Skeletal muscle satellite cell (primary cell): ENCODE data around the gene IRGC.

ENCODE experiments used
- H3K27me3 ChIP-seq: 2 replicates; pipeline ENCODE4 v1.7.0; 2013; ENCODE audit warnings: low read length; ENCODE audit not compliant: control insufficient read depth, insufficient read depth
- H3K36me3 ChIP-seq: 2 replicates; pipeline ENCODE4 v1.7.0; 2013; ENCODE audit warnings: mild to moderate bottlenecking, control low read depth, low read length; ENCODE audit not compliant: insufficient read depth
- H3K4me1 ChIP-seq: 2 replicates; pipeline ENCODE4 v1.7.0; 2013; ENCODE audit warnings: low read length; ENCODE audit not compliant: control insufficient read depth, insufficient read depth
- H3K4me2 ChIP-seq: 2 replicates; pipeline ENCODE4 v1.7.0; 2013; ENCODE audit warnings: mild to moderate bottlenecking, low read length
- H3K4me3 ChIP-seq: 2 replicates; pipeline ENCODE4 v1.7.0; 2013; ENCODE audit warnings: low read length
- H3K9ac ChIP-seq: 2 replicates; pipeline ENCODE4 v1.7.0; 2013; ENCODE audit warnings: mild to moderate bottlenecking, low read depth, low read length, moderate library complexity
- H3K9me3 ChIP-seq: replicated peaks from 2 replicates; pipeline ENCODE4 v1.7.0; 2013; ENCODE audit warnings: mild to moderate bottlenecking, control low read depth, low read length

The IRGC gene

GRCh38 chr19:43711751-43712355 is 4.0 kb upstream of the IRGC start:
- peaks cover 4% of the 10 kb centered on the region for H3K27me3 ChIP-seq
- no peaks in the 10 kb centered on the region for H3K36me3 ChIP-seq
- H3K9me3 ChIP-seq = peaks cover 3% of the 10 kb centered on the region
- no peak overlapping the region for H3K9ac ChIP-seq
- no peak overlapping the region for H3K4me2 ChIP-seq
- H3K4me3 ChIP-seq = no peak overlapping the region
- peaks cover 7% of the 10 kb centered on the region for H3K4me1 ChIP-seq

DNA sequence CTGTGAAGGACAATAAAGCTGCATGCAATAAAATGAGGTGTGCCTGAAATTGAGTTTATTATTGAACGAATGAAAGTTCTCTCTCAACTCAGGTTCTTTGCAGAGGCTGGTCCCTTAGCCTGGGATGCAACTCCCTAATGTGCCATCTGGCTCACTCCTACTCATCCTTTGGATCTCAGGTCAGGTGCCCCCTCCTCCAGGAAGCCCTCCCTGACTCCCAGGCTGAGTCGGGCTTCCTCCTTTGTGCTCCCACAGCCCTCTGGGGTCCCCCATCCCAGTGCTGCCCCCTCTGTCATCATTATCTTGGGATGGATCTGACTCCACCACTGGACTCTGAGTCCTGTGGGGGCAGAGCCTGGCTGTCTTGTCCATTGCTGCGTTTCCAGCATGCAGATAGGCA is 2.7 kb upstream of the IRGC start:
- H3K4me1 ChIP-seq = peaks cover 7% of the 10 kb centered on the region
- H3K9ac ChIP-seq = no peak overlapping the region
- H3K4me3 ChIP-seq = no peak overlapping the region
- H3K4me2 ChIP-seq = no peak overlapping the region
- peaks cover 3% of the 10 kb centered on the region for H3K9me3 ChIP-seq
- H3K36me3 ChIP-seq = no peaks in the 10 kb centered on the region
- peaks cover 4% of the 10 kb centered on the region for H3K27me3 ChIP-seq

DNA sequence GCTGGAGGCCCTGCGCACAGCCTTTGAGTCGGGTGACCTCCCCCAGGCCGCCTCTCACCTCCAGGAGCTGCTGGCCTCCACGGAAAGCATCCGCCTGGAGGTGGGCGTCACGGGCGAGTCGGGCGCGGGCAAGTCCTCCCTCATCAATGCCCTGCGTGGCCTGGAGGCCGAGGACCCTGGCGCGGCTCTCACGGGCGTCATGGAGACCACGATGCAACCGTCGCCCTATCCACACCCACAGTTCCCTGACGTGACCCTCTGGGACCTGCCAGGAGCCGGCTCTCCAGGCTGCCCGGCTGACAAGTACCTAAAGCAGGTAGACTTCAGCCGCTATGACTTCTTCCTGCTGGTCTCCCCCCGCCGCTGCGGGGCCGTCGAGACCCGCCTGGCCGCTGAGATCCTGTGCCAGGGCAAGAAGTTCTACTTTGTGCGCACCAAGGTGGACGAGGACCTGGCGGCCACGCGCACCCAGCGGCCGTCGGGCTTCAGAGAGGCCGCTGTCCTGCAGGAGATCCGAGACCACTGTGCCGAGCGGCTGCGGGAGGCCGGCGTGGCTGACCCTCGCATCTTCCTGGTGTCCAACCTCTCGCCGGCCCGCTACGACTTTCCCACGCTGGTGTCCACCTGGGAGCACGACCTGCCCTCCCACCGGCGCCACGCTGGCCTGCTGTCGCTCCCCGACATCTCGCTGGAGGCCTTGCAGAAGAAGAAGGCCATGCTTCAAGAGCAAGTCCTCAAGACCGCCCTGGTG is 2.9 kb downstream of the IRGC start:
- Histone ChIP-seq H3K4me2 (no peak overlapping the region), H3K27me3 (no peaks in the 10 kb centered on the region), H3K9ac (no peak overlapping the region), H3K4me1 (no peaks in the 10 kb centered on the region), H3K36me3 (no peaks in the 10 kb centered on the region), H3K4me3 (no peak overlapping the region), H3K9me3 (no peaks in the 10 kb centered on the region)

GRCh38 chr19:43719378-43719868 is 3.5 kb downstream of the IRGC start:
- no peaks in the 10 kb centered on the region for H3K27me3 ChIP-seq
- no peaks in the 10 kb centered on the region for H3K4me1 ChIP-seq
- no peaks in the 10 kb centered on the region for H3K36me3 ChIP-seq
- no peak overlapping the region for H3K4me2 ChIP-seq
- H3K9me3 ChIP-seq = no peaks in the 10 kb centered on the region
- H3K4me3 ChIP-seq = no peak overlapping the region
- H3K9ac ChIP-seq = no peak overlapping the region

- Histone ChIP-seq H3K9me3 (no peaks in the 10 kb centered on the region), H3K4me3 (no peak overlapping the region), H3K36me3 (no peaks in the 10 kb centered on the region), H3K9ac (no peak overlapping the region), H3K4me1 (no peaks in the 10 kb centered on the region), H3K27me3 (no peaks in the 10 kb centered on the region), H3K4me2 (no peak overlapping the region)
Measured at GRCh38 chr19:43719918-43720317, 4.0 kb downstream of the IRGC start.

GRCh38 chr19:43720936-43721335 is 5.1 kb downstream of the IRGC start:
- no peaks in the 10 kb centered on the region for H3K9me3 ChIP-seq
- no peaks in the 10 kb centered on the region for H3K36me3 ChIP-seq
- H3K4me2 ChIP-seq = no peak overlapping the region
- no peaks in the 10 kb centered on the region for H3K4me1 ChIP-seq
- no peak overlapping the region for H3K4me3 ChIP-seq
- H3K9ac ChIP-seq = no peak overlapping the region
- H3K27me3 ChIP-seq = no peaks in the 10 kb centered on the region

DNA sequence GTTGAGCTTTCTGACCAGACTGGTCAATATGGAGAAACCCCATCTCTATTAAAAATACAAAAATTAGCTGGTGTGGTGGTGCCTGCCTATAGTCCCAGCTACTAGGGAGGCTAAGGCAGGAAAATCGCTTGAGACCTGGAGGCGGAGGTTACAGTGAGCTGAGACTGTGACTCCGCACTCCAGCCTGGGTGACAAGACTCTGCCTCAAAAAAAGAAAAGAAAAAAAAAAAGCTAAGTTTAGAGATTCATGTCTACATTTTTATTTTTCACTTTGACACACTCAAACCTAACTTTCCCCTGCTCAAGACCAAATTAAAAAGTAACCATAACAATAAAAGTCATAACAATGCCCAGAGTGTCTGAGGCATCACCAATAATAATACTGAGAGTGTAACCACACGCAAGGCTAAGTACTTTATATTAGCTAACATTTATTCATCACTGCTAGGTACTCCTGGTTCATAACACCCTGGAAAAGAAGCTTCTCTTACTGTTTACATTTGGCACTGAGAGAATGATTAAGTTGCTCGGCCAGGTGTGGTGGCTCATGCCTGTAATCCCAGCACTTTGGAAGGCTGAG is 5.7 kb downstream of the IRGC start:
- Histone ChIP-seq H3K9ac (no peak overlapping the region), H3K4me2 (no peak overlapping the region), H3K4me3 (no peak overlapping the region), H3K27me3 (no peaks in the 10 kb centered on the region), H3K9me3 (no peaks in the 10 kb centered on the region), H3K4me1 (no peaks in the 10 kb centered on the region), H3K36me3 (no peaks in the 10 kb centered on the region)

DNA sequence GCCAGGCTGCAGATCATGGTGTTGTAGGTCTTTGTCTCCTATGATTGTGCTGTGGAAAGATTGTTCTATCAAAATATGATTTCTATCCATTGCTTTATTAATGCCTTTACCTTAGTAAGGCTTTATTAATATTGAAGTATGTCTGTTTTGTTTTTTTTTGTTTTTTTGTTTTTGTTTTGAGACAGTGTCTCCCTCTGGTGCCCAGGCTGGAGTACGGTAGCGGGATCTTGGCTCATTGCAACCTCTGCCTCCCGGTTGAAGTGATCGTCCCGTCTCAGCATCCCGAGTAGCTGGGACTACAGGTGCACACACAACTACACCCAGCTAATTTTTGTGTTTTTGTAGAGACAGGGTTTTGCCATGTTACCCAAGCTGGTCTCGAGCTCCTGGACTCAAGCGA is 7.7 kb downstream of the IRGC start:
- H3K4me1 ChIP-seq = no peaks in the 10 kb centered on the region
- H3K36me3 ChIP-seq = peaks cover 8% of the 10 kb centered on the region
- no peak overlapping the region for H3K4me3 ChIP-seq
- no peaks in the 10 kb centered on the region for H3K9me3 ChIP-seq
- H3K4me2 ChIP-seq = no peak overlapping the region
- H3K9ac ChIP-seq = no peak overlapping the region
- no peaks in the 10 kb centered on the region for H3K27me3 ChIP-seq

- H3K4me2 ChIP-seq = no peak overlapping the region
- H3K9me3 ChIP-seq = no peaks in the 10 kb centered on the region
- no peak overlapping the region for H3K4me3 ChIP-seq
- H3K9ac ChIP-seq = no peak overlapping the region
- H3K27me3 ChIP-seq = no peaks in the 10 kb centered on the region
- peaks cover 21% of the 10 kb centered on the region for H3K36me3 ChIP-seq
- no peaks in the 10 kb centered on the region for H3K4me1 ChIP-seq
Measured at GRCh38 chr19:43724896-43725295, 9.0 kb downstream of the IRGC start.

DNA sequence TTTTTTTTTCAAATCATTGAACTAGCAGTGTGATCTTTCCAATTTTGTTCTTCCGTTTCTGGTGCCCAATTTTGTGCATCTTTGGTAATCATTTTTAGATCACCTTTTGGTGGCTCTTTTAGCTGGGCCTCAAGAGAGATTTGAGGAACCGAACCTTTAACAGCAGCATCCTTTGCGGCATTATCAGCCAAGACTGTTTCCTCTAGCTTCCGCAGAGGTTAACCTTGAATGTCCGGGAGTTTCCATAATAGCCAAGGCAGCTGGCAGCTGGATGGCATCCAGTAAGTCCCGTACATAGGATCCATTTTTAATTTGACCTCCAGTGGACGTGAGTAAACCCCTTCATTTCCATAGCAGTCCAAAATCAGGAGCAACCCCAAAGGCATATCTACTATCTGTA is 9.6 kb downstream of the IRGC start:
- no peaks in the 10 kb centered on the region for H3K27me3 ChIP-seq
- H3K4me3 ChIP-seq = no peak overlapping the region
- H3K9ac ChIP-seq = no peak overlapping the region
- H3K4me2 ChIP-seq = no peak overlapping the region
- no peaks in the 10 kb centered on the region for H3K9me3 ChIP-seq
- H3K4me1 ChIP-seq = no peaks in the 10 kb centered on the region
- H3K36me3 ChIP-seq = peaks cover 25% of the 10 kb centered on the region

- H3K4me2 ChIP-seq = no peak overlapping the region
Measured at GRCh38 chr19:43726736-43727592, 11.1 kb downstream of the IRGC start.

More at GRCh38 chr19:43726736-43727592, 11.1 kb downstream of the IRGC start:
- H3K4me3 ChIP-seq = no peak overlapping the region
- no peak overlapping the region for H3K9ac ChIP-seq
- peaks cover 38% of the 10 kb centered on the region for H3K36me3 ChIP-seq
- no peaks in the 10 kb centered on the region for H3K4me1 ChIP-seq
- H3K9me3 ChIP-seq = no peaks in the 10 kb centered on the region
- no peaks in the 10 kb centered on the region for H3K27me3 ChIP-seq
